Glomerular endothelial cell (primary cell): ENCODE results near the gene B4GALT2. TPM values are rescaled to one million over a fixed set of nuclear protein-coding genes. Genes with fewer than 3 reads are reported as not detected.

ENCODE experiments used
- DNase-seq: peaks from one replicate; pipeline ENCODE4 v3.0.0-alpha.2; 2011; ENCODE audit warnings: low read depth, low spot score; ENCODE audit errors: extremely low read depth
- total RNA-seq: library from RNA; depleted of rRNA; stranded (reverse); fragments of >200 nt; gene quantifications from 2 replicates; pipeline ENCODE4 v1.2.3, GENCODE V29; 2015

The B4GALT2 gene
- total RNA-seq, 1 donor from 2014 or later = 93.8 TPM

DNA sequence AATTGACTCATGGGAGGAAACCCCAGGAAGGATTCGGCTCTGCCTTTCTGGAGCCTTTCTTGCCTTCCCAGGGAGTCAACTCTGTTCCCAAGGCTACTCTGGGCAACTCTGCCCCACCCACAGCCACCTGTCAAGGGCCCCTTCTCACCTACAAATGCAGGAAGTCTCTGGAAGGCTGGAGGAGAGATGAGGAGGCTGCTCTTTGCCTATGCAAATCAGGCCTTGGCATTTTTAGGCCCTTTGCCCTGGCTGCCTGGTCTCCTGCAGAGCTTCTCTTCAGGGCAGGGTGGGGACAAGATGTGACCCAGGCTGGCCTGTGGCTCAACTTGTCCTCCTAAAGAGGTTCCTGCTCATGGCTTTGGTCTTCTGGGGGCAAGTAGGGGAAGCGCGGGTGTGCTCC, 46.8 kb downstream of the B4GALT2 start:
- no peak for DNase-seq

DNA sequence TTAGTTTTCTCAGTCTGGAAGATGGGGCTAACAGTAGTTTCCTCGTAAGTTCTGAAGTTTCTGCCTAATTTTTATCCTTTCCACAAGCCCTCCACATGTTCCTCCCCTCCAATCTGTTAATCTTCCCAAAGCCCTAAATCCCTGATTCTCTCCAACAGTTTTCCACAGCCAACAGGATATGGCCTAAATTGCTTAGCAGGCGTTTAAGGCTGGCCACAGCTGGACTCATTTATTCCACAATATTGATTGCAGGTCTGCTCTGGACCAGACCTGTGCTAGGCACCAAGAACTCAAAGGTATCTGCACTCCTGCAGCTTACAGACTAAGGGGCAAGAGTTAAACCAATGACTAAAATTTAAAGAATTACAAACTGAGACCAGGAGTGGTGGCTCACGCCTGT, 48.3 kb downstream of the B4GALT2 start:
- DNase-seq = no peak

DNA sequence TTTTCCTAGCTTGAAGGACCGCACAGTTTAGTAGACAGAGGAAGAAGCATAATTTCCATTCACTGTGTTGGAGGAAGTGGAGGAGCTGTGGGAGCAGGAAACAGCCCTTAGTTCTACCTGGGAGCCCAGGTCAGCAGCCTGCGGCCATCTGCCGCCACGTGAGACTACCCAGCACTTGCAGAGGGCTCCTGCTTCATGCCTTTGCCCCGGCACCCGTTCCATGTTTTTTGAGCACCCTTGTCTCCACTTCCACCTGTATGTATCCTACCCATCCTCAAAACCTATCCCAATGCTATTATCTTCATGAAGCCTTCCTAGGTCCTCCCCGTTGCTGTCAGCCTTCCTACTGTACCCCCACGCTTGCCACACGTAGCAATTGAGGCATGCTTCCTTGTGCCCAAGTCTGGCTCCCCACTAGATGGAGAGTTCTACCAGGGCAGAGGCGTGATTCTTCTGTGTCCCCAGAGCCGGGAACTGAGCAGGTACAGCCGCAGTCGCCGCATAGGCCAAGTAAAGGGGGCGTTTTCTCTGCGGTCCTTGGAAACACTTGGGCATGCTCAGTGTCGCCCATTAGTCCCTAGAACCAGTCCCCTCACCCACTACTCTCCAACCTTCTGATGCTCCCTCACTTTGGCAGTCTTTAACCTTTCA, 50.4 kb downstream of the B4GALT2 start:
- DNase-seq = no peak

DNA sequence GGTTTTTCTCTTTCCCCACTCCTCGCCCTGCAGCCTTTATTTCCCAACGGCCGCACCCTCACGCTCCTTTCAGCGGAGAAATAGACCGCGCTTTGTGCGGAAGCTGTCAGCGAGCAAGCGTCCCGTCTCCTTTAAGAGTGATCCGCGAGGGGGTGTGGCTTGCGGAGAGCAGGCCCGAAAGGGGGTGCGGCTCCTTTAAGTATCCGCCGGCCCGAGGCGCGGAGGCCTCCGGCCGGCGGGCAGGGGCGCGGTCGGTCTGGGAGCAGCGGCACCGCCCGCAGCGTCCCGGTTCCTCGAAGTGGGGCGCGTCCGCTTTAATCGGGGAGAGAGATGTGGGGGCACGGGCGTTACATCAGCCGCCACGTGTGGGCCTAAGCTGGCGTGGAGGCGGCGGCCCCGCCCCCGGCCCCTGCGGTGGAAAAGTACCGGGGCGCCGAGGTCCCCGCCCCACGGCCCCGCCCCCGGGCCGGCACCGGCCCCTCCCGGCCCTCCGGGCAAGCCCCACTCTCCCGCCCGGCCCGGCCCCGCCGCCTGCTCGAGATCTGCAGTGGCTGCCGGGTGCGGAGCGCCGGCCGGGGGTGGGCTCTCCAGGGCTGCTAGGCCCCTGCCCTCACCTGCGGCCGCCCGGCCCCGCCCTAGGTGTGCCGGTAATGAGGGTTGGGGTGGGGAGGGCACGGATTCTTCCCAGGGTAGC, 51.0 kb downstream of the B4GALT2 start:
- no peak for DNase-seq

DNA sequence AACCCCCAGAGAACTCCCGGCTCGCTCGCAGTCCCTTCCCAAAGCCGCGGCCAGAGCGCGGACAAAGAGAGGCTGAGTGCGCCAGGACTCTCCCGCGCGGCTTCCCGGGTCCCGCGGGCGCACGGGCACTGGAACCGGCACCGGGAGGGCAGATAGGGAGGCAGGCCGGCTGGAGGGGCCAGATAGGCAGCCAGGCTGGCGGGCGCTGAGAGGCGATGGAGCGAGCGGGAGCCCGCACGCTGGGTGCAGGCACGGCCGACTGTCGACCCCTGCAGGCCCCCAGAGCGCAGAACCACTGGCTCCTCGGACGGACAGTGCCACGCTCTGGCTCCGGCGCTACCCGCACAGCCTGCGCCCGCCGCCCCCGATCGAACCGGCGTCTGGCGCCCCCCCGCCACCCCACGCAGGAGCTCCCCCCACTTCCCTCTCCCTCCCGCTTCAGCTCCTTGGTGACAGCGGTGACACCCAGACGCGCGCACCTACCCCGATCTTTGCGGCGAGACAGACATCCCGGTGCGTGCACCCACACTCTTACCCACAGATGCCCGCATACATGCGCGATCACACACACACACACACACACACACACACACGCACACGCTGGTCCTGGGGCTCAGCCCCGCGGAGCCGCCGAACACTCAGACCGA, 51.7 kb downstream of the B4GALT2 start:
- no peak for DNase-seq

DNA sequence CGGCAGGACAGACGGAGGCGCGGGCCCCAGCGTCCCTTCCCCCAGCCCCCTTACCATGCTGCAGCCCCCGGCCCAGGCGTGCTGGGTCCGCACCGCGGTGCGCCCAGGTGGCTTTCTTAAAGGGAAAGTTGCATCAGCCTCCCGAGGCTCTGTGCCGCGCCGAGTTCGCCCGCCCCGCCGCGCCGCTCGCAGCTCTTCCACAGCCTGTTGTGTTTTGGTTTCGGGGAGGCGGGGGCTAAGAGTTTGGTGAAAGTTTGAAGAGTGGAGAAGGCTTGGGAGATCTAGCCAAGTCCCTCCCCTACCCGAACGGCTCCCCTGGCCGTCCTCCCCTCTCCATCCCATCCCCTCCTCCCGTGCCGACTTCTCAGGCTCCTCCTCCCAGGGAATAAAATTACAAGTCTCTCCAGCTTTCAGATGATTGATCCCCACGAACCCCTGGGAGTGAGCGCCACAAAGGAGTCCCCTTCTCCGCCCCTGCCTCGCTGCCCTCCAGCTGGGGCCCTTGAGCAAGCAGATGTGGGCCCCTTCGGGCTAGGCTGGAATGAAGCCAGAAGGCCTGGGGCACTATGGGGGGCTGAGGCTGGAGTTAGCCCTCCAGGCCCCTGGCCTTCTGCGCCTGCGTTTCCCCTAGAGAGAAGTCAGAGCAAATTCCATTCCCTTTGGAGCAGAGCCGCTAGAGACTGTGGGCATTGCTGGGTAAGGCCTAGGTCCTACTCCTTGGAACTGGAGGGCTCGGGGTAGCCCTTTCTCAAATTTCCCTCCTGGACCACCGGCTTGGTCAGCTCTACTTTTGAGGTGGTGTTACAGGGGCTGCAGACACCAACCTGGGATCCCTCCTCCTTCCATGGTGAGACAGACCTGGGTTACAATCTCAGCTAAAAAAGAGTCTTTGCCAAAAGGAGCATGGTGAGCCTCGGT, 52.5 kb downstream of the B4GALT2 start, which contains the start of gene SLC6A9:
SLC6A9 (minus strand) TSS at position 211 of the 918 bp plus-strand sequence. CDS start 7,185 bp downstream, outside the sequence.
- no peak for DNase-seq

DNA sequence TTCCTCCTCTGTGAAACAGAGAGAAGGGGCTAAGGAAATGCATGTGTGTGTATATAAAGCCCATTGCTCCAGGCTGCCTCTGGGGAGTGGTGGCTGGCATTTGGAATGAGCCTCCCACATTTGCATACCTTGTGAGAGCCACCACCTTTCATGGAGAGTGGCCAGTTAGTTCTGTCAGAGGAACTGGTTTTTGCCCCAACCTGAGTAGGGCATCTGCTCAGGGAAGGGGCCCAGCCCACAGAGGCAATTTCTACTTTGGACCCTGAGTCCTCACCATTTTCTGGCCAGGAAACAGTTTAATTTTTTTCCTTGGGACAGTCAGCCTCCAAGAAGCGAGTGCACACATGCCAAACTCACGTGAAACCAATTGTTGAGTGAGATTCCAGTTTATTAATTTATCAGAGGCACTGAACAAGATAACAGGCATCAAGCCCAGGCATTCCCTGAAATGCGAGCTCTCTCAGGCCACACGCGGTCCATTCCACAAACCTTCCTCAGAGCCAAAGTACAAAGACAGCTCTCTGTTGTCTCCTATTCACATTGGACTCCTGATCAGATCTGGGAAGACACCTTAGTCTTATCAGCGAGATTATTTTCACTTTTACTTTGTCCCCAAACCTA, 53.3 kb downstream of the B4GALT2 start:
- DNase-seq = no peak

DNA sequence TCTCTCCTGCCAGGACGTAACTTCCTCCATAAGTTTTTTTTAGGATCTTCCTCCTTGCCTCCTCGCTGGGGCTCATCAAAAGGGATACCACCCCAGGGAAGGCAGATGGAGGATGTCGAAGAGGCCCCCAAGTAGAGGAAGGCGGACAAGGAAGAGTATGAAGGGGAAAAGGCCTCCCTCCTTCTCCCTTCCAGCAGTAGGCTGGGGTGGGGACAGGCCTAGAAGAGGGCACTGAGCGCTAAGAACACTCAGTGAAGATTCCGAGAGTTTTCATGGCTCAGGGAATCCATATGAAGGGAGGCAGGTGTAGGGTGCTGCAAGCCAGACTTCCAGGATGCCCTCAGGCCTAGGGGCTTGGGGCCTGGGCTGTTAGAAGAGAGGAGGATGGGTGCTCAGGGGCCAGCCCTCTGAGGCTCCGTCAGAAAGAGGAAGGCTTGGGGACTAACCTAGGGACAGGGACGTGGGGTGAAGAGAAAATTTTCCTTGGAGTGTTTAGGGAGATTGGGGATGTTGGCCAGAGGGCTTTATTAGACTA, 54.1 kb downstream of the B4GALT2 start:
- DNase-seq = no peak

DNA sequence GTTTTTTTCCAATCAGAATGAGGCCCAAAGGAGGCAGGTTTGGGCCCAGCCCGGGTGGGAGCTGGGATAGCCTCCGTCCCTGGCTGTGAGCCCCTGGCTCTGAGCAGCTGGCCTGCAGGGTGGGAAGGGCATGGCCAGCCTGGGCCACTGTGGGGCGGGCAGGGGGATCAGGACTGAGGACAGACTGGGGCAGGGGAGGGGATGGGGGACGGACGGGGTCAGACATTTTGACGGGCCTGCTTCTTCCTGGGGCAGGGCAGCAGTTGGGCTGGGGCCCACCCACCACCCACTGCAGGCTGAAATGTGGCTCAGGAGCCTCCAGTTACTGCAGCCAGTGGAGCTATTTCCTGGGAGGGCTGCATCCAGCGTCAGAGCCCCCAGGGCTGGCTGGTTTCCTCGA, 54.7 kb downstream of the B4GALT2 start:
- DNase-seq = no peak

DNA sequence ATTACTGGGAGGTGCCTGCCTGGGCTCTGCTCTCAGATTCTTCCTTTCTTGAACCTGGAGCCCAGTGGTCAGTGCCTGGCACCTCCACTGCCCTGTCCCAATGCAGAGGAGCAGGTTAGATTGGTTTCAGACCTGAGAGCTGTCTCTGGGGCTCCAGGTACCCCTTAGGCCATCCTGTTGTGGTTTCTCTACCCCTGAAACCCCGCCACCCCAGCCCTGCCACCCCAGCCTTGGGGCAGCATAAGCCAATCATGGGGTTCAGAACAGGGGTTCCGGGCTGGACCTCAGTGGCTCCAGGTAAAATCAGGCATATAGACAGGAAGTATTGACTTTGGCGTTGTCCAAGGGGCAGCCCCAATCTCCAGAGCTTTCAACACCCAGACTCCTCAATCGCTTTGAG, 55.4 kb downstream of the B4GALT2 start:
- DNase-seq = no peak

DNA sequence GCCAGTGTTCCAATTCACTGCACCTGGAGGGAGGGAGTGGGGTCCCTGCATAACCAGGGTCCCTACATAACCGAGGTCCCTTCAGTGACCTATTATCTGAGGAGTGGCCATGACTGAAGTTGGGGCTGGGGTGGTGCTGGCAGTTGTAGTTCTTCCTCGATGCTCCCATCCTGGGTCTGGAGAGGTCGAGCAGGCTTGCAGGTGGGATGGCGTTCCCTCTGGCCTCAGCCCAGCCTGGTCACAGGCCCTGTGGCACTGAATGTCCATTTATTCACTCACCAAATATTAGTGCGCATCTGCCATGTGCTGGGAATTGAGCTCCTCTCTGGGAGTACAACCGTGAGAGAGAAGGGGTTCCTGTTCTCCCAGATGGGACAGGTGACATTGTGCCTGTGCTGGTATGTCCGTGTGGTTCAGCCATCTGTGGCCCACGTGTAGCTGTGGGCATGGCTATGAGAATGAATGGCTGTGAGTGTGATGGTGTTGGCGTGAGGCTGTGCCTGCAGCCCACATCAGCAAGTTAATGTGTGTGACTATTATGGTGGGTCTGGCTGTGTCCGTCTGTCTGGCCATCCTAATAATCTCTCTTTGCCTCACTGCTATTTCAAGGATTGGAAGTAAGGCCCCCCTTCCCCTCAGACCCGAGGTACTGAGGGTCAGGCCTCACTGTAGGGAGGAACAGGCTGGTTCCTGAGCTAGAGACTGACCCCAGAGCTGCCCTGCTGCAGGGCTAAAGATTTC, 56.1 kb downstream of the B4GALT2 start:
- DNase-seq = no peak

DNA sequence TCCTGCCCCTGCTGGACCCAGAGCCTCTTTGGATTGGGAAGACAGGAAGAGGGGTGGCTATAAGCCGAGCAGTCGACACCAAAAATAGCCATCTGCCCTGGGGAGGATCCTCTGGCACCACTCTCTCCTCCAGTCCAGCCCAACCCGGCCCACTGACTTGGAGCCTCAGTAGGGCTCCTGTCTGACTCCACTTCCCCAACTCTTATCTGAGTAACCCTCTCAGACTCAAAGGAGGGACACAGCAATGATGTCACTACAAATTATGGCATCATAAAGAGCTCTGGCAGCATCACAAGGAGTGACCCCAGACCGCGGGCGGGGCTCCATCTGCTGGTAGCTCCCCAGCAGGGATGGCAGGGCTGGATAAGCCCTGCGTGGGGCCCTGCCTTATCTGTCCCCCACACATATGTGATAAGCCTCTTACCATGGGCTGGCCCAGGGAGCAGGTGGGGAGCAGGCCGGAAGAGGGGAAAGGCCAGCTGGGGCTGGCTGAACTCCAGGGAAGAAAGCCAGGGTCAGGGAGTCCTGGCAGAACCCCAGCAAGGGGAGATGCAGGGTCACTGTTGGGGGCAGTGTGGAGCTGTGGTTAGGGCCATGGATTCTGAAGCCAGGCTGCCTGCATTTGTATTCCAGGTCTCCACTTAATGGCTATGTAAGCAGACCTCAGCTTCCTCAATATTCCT, 56.9 kb downstream of the B4GALT2 start:
- no peak for DNase-seq

DNA sequence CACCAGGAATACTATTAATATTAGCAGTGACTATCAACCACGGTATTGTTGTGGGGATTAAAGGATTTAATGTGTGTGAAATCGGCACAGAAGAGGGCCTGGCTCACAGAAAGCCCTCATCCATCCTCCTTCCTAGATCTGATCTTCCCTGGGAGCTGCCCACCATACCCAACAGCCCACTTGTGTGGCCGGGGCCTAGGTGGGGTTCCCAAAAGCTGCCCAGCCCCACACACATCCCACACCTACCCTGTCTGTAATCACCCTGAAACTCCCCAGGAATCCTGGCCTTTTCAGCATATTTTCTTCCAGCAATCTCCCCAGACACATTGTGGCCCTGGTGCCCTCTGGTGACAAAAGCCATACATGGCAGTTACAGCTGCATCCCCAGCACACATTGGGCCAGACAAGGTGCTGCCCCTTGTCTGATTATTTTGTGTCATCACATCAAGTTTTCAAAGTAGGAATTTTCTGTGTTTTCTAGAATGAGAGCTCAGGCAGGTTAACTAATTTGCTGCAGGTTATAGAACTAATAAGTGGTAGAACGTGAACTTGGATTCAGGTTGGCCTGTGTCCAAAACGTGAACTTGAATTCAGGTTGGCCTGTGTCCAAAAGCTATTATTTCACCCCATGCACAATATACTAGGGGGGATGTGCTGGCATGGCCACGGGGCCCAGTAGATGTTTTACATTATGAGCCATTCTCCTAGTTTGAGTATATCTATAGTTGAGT, 57.6 kb downstream of the B4GALT2 start:
- no peak for DNase-seq

DNA sequence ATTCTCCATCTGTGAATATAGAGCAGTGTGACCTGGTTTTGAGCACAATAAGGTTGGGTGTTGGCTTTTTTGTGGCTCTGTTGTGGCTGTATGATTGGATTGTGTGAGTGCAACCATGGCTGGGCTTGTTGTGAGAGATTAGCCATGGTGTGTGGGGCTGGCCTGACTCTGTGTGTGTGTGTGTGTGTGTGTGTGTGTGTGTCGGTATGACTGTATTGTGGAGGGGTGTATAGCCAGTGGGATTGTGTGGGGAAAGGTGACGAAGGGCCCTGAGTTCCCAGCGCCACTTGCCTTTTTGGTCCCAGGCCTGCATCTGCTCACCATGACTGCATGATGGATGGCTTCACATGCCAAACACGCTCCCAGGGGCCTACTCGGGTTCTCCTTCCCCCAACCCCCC, 58.1 kb downstream of the B4GALT2 start:
- DNase-seq = no peak

DNA sequence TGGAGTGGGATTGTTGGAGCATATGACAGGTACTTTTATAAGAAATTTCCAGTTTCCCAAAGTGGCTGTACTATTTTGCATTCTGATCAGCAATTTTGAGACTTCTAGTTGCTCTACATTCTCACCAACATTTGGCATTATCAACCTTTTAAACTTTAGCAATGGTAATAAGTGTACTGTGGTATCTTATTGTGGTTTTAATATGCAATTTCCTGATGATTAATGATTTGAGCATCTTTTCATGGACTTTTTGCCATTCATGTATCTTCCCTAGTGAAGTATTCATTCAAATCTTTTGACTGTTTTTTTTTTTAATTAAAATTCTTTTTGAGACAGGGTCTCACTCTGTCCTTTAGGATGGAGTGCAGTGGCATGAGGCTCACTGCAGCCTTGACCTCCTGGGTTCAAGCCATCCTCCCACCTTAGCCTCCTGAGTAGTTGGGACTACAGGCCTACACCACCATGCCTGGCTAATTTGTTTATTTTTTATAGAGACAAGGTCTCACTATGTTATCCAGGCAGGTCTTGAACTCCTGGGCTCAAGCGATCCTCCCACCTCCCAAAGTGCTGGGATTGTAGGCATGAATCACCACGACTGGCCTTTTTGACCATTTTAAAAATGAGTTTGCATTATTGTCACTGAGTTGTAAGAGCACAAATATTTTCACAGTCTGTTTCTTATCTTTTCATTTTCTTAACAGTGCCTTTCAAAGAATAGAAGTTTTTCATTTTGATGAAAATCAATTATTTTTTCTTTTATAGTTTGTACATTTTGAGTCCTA, 60.1 kb downstream of the B4GALT2 start:
- DNase-seq = no peak

DNA sequence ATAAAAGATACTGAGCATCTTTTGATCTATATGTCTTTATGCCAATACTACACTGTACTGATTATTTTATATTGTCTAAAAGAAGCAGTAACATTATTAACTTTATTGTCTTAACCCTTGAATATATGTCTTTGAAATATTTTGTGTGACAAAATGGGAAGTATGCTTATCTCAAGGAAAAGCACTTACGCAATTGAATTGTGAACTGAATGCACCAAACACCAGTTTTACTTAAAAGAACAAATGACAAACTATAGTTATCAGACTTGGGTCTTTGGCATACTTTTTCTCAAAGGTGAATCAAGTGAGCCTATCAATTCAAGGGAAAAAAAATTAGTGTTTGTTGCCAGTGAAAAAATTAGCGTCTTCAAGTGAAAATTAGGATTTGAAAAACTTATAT, 61.4 kb downstream of the B4GALT2 start:
- DNase-seq = no peak
